ENCODE data around the gene LCE2B.

- TF ChIP-seq POLR2A (IDR thresholded peaks at IDR 0.05): no peak
- TF ChIP-seq CTCF (IDR thresholded peaks at IDR 0.05): no peak
These were observed 32.3 kb downstream of the LCE2B start for GRCh38 chr1:152718238-152718637.

All from esophagus squamous epithelium (tissue), 4 donors.